ENCODE results near the gene COA8.

Gene COA8

DNA sequence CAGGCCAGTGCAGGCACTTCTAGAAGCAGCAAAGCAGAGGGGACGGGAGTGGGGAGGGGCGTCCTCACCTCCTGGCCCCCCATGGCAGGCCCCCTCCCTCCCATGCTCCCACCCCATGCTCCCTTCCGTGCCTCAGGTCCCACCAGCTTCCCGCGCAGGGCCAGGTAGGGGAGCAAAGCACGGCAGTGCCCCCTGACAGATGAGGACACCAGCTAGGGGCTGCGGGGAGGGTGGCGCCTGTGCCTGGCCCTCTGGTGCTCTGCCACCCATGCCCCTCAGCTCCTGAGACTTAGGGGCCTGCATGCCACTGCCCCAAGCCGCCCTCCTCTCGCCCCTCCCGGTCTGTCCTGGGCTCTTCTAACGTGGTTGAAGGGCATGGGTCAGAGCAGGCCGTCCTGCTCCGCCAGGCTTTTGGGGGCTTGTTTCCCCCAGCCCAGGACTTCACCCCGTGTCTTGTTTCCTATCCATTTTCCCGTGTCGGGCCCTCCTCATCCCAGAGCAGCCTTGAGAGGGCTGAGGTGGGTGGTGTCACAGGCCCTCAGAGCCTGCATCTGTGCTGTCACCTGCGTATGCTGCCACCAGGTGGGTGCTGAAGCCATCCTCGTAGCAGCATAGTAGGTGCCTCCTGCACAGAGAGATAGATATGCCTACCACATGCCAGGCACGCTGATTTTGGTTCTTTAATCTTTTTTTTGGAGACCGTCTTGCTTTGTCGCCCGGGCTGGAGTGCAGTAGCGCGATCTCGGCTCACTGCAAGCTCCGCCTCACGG lies 23.5 kb upstream of the COA8 start:
- H3K4me3 ChIP-seq (replicated peaks in 1 of 2; ENCODE audit: low read depth in 2 of 2, low read length in 2 of 2) = no peak overlapping the region
- TF ChIP-seq, protein P1, sequence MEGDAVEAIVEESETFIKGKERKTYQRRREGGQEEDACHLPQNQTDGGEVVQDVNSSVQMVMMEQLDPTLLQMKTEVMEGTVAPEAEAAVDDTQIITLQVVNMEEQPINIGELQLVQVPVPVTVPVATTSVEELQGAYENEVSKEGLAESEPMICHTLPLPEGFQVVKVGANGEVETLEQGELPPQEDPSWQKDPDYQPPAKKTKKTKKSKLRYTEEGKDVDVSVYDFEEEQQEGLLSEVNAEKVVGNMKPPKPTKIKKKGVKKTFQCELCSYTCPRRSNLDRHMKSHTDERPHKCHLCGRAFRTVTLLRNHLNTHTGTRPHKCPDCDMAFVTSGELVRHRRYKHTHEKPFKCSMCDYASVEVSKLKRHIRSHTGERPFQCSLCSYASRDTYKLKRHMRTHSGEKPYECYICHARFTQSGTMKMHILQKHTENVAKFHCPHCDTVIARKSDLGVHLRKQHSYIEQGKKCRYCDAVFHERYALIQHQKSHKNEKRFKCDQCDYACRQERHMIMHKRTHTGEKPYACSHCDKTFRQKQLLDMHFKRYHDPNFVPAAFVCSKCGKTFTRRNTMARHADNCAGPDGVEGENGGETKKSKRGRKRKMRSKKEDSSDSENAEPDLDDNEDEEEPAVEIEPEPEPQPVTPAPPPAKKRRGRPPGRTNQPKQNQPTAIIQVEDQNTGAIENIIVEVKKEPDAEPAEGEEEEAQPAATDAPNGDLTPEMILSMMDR (IDR thresholded peaks at IDR 0.05; ENCODE audit: low read depth, low read length) = no peak
- no peak for DNase-seq (ENCODE audit: low read depth in 2 of 2)

DNA sequence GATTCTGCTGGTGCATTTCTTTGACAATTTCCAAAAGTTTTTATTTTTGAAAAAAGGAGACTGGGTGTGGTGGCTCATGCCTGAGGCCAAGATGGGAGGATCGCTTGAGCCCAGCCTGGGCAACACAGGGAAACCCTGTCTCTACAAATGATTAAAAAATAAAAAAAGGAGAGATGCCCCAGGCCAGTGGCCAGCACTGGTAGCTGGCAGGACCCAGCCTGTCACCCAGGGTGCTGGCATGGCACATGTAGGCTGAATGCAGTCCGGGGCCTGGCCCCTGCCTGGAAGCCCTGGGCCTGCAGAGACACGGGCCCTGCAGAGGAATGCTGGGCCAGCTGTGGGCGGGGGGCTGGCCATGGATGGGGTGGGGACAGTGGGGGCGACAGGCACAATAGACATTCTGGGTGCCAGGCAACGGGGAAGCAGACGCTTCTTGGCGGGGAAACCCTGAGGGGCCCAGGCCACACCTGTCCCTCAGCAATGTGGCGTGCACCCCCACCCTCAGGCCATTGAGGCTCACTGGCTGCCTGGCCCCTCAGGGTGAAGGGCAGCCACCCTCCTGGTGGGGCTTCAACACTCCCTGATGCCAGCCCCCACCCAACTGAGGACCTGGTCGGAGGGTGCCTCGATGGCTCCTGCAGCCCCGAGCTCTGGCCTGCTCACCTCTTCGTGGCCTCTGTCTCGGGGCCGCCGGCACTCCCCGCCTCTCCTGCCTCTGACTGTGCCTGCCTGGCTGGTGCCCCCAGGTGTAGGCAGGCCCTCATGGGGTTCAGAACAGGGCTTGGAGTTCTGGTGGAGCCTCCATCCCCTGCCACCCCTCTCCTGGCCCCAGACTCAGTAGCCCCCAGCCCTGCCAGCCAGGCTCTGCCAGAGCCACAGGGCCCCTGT lies 21.7 kb upstream of the COA8 start:
- no peak for DNase-seq (ENCODE audit: low read depth in 2 of 2)
- TF ChIP-seq, protein P1 (IDR thresholded peaks at IDR 0.05; ENCODE audit: low read depth, low read length) = no peak
- H3K4me3 ChIP-seq (replicated peaks in 1 of 2; ENCODE audit: low read depth in 2 of 2, low read length in 2 of 2) = no peak overlapping the region

DNA sequence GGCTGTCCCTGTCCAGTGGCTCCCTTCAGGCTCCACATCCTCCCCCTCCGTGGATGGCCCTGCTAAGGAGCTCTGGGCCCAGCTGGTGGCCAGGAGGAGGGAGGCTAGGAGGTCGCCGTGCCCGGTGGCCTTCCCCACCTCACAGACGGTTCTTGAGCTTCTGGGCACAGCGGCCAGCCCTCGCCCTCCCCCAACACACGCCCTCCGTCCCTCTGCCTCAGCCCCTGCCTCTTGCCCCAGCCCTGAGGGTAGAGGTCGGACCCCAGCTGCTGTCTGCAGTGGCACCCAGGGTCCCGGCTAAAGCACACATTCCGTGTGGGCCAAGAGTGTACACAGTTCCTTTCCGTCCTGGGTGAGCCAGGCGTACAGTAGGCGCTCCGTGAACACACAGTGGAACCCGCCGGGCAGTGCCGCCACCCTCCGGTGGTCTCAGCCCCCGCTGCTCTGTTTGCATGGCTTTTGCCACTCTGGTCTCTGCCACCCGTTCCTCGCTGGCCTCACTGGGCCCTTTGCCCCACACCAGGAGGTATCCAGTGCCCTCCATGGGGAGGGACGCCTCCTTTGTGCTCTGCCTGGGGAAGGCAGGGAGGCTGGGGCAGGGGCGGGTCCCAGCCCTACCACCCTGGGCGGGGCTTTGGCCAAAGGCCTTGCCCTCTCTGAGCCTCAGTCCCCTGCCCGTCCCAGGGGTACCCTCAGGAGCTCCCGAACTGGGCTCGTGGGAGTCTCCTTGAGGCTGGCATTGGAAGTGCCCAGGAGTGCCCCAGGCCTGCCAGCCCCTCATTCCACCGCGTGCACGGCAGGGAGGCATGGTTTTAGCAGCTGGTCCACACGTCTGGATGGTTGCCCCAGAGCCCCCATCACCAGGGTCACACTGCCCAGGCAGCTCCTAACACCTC lies 20.8 kb upstream of the COA8 start:
- H3K4me3 ChIP-seq (replicated peaks in 1 of 2; ENCODE audit: low read depth in 2 of 2, low read length in 2 of 2) = no peak overlapping the region
- no peak for DNase-seq (ENCODE audit: low read depth in 2 of 2)
- TF ChIP-seq, protein P1 (IDR thresholded peaks at IDR 0.05; ENCODE audit: low read depth, low read length) = no peak

DNA sequence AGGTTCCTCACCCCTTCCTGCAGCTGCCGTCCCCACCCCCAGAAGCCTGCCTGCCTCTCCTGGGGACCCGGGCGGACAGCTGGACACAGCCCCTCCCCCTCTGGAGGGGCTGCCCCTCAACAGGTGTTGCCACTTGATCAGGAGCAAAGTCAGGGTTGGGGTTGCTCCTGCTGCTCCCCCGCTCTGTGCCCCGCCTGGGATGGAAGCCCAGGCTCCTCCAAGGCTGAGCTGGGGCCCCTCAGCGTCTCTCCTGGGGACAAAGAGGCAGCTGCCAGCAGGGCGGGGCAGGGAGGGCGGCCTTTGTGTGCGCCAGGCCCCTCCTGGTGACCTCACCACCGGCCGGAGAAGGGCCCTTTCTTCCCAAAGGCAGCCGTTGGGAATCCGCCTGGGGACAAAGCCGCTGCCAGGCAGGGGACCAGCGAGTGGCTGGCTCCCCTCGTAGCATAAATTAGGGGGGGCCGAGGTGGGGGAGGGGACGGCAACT lies 20.1 kb upstream of the COA8 start:
- DNase-seq (ENCODE audit: low read depth in 2 of 2) = no peak
- H3K4me3 ChIP-seq (replicated peaks in 1 of 2; ENCODE audit: low read depth in 2 of 2, low read length in 2 of 2) = no peak overlapping the region
- TF ChIP-seq, protein P1 (IDR thresholded peaks at IDR 0.05; ENCODE audit: low read depth, low read length) = no peak

DNA sequence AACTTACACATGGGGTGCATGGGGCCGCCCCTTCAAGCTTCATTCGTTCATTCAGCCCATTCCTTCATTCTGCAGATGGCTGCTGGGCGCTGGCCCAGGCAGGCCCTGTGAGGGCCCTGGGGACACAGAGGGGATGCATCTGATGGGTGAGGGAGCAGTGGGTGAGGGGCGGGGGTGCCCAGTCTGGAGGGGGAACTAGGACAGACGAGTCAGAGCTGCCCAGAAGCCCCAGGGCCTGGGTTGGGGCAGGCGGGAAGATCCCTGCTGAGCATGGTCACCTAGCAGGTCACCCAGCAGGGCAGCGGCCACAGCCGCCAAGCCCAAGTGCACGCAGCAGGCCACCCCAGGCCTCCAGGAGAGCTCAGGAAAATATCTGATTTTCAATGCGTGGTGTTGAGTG lies 19.6 kb upstream of the COA8 start:
- TF ChIP-seq, protein P1 (IDR thresholded peaks at IDR 0.05; ENCODE audit: low read depth, low read length) = no peak
- H3K4me3 ChIP-seq (replicated peaks in 1 of 2; ENCODE audit: low read depth in 2 of 2, low read length in 2 of 2) = no peak overlapping the region
- DNase-seq (ENCODE audit: low read depth in 2 of 2) = no peak

DNA sequence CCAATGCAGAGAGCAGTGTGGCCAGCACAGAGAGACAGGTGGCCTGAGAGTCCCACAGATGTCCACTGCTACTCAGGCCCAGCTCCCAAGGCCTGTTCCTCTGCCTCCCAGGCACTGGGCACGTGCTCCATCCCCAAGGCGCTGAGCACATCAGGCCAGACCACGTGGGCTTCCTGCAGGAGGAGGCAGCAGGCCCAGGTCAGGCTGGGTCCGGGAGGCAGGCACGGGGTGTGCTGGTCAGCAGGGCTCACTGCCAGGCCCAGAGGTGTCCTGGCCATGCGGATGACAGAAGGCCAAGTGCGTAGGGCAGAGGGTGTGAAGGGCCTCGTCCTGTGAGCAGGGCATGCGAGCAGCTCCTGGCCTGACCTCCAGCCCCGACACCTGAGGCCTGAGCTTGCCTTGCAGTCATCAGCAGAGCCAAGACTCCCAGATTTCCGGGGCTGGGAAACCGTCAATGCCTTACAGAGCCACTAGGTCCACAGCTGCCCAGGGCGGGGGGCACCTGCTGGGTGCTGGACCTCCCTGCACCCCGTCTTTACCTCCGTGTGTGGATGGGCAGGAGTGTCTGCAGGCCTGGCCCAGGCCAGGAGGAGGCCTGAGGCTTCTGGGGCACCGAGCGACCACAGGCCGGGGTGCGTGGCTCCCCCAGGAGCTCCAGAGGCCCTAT lies 18.9 kb upstream of the COA8 start:
- H3K4me3 ChIP-seq (replicated peaks in 1 of 2; ENCODE audit: low read depth in 2 of 2, low read length in 2 of 2) = no peak overlapping the region
- DNase-seq (ENCODE audit: low read depth in 2 of 2) = no peak
- TF ChIP-seq, protein P1 (IDR thresholded peaks at IDR 0.05; ENCODE audit: low read depth, low read length) = no peak
